ENCODE results near the gene BRI3BP. TPM values are rescaled to one million over a fixed set of nuclear protein-coding genes. Genes with fewer than 3 reads are reported as not detected.
"Not testable (repeated sequence)": the region's sequence is repeated elsewhere in the genome, so short reads cannot be mapped to it uniquely, and the experiment has no call there.

The BRI3BP gene
- total and polyA plus RNA-seq, 2 experiments from 2014 or later, result 6.1 to 14.6 TPM

DNA sequence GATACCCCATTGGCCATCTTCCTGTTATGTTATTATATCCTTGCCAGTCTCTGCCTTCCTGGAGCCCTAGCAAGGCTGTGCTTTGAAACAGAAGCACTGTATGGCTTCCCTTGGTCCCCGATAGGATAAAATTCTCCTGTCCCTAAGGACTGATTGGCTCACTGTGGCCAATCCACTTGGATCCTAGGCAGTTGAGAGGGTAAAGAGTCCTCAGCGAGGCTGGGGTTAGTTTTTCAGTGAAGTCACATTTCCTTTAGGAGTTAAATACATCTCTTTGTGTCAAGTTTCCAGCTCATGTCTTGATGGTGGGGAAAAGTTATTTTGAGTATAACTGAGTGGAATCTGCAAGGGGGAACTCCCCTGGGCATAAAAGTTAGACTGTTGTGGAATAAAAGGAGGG, 79.1 kb downstream of the BRI3BP start:
- Histone ChIP-seq H3K36me3 (replicated peaks; ENCODE audit: insufficient read depth, low read depth) (no peaks in the 10 kb centered on the region), H3K4me1 (ENCODE audit: insufficient read depth) (no peaks in the 10 kb centered on the region), H3K4me2 (no peak overlapping the region), H3K9me3 (ENCODE audit: low read depth) (no peaks in the 10 kb centered on the region), H4K20me1 (ENCODE audit: insufficient read depth, poor library complexity, severe bottlenecking) (peaks cover 5% of the 10 kb centered on the region), H3K79me2 (peaks cover 21% of the 10 kb centered on the region), H3K4me3 (no peak overlapping the region), H3K27ac (no peak overlapping the region), H3K27me3 (no peaks in the 10 kb centered on the region), H3K9me2 (replicated peaks; ENCODE audit: insufficient read depth) (no peaks in the 10 kb centered on the region), H2AFZ (no peak overlapping the region)
- no peak for DNase-seq (ENCODE audit: low spot score)
- TF ChIP-seq EZH2phosphoT487 (IDR thresholded peaks at IDR 0.05; ENCODE audit: low read depth, severe bottlenecking, unreplicated experiment) (no peak), EZH2 (IDR thresholded peaks at IDR 0.05; ENCODE audit: borderline replicate concordance) (no peak)
- TF ChIP-seq, protein P1, sequence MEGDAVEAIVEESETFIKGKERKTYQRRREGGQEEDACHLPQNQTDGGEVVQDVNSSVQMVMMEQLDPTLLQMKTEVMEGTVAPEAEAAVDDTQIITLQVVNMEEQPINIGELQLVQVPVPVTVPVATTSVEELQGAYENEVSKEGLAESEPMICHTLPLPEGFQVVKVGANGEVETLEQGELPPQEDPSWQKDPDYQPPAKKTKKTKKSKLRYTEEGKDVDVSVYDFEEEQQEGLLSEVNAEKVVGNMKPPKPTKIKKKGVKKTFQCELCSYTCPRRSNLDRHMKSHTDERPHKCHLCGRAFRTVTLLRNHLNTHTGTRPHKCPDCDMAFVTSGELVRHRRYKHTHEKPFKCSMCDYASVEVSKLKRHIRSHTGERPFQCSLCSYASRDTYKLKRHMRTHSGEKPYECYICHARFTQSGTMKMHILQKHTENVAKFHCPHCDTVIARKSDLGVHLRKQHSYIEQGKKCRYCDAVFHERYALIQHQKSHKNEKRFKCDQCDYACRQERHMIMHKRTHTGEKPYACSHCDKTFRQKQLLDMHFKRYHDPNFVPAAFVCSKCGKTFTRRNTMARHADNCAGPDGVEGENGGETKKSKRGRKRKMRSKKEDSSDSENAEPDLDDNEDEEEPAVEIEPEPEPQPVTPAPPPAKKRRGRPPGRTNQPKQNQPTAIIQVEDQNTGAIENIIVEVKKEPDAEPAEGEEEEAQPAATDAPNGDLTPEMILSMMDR (IDR thresholded peaks at IDR 0.05; ENCODE audit: poor library complexity), result no peak
- WGBS (ENCODE audit: low lambda C conversion rate, missing lambda C conversion rate), result 88% methylated on average over 2 of the region's 2 CpGs

GRCh38 chr12:125074294-125074693, 80.8 kb downstream of the BRI3BP start:
- H3K4me1 ChIP-seq (ENCODE audit: insufficient read depth); H3K4me3 ChIP-seq; DNase-seq (ENCODE audit: low spot score); H3K27me3 ChIP-seq; H3K79me2 ChIP-seq; H3K36me3 ChIP-seq (replicated peaks; ENCODE audit: insufficient read depth, low read depth); H3K9me2 ChIP-seq (replicated peaks; ENCODE audit: insufficient read depth); H2AFZ ChIP-seq; H3K9me3 ChIP-seq (ENCODE audit: low read depth); H4K20me1 ChIP-seq (ENCODE audit: insufficient read depth, poor library complexity, severe bottlenecking); H3K27ac ChIP-seq; H3K4me2 ChIP-seq: not testable (repeated sequence)
- 96% methylated on average over 2 of the region's 2 CpGs for WGBS (ENCODE audit: low lambda C conversion rate, missing lambda C conversion rate)

GRCh38 chr12:125076103-125076502, 82.7 kb downstream of the BRI3BP start:
- H3K79me2 ChIP-seq, result no peaks in the 10 kb centered on the region
- H4K20me1 ChIP-seq (ENCODE audit: insufficient read depth, poor library complexity, severe bottlenecking), result no peaks in the 10 kb centered on the region
- no peak overlapping the region for H3K27ac ChIP-seq
- 95% methylated on average over 6 of the region's 6 CpGs for WGBS (ENCODE audit: low lambda C conversion rate, missing lambda C conversion rate)
- no peaks in the 10 kb centered on the region for H3K27me3 ChIP-seq
- no peak overlapping the region for H3K4me2 ChIP-seq
- DNase-seq (ENCODE audit: low spot score), result no peak
- H3K4me3 ChIP-seq, result no peak overlapping the region
- no peaks in the 10 kb centered on the region for H3K4me1 ChIP-seq (ENCODE audit: insufficient read depth)
- no peaks in the 10 kb centered on the region for H3K9me2 ChIP-seq (replicated peaks; ENCODE audit: insufficient read depth)
- H3K9me3 ChIP-seq (ENCODE audit: low read depth), result no peaks in the 10 kb centered on the region
- no peaks in the 10 kb centered on the region for H3K36me3 ChIP-seq (replicated peaks; ENCODE audit: insufficient read depth, low read depth)
- H2AFZ ChIP-seq, result no peak overlapping the region
- TF ChIP-seq EZH2phosphoT487 (IDR thresholded peaks at IDR 0.05; ENCODE audit: low read depth, severe bottlenecking, unreplicated experiment) (no peak), EZH2 (IDR thresholded peaks at IDR 0.05; ENCODE audit: borderline replicate concordance) (no peak)
- TF ChIP-seq, protein P1 (IDR thresholded peaks at IDR 0.05; ENCODE audit: poor library complexity), result no peak

DNA sequence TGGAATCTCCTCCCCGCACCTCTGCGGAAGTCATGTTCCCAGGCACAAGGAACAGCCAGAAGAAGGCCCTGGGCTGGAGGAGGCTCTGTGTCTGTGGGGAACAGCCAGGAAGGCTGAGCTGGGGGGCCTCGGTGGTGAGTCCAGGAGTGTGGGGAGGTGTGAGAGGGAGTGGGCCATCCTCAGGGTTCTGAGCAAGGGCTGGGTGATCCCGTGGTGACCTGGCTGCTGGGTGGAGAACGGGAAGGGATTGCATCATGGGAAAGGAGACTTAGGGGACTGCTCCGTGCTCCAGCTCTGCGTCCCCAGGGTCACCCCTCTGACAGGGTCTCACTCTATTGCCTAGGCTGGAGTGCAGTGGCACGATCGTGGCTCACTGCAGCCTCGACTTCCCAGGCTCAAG, 85.6 kb downstream of the BRI3BP start:
- no peaks in the 10 kb centered on the region for H3K27me3 ChIP-seq
- H3K9me3 ChIP-seq (ENCODE audit: low read depth), result no peaks in the 10 kb centered on the region
- no peak overlapping the region for H3K4me3 ChIP-seq
- H3K36me3 ChIP-seq (replicated peaks; ENCODE audit: insufficient read depth, low read depth), result no peaks in the 10 kb centered on the region
- no peak for DNase-seq (ENCODE audit: low spot score)
- H4K20me1 ChIP-seq (ENCODE audit: insufficient read depth, poor library complexity, severe bottlenecking), result no peaks in the 10 kb centered on the region
- H2AFZ ChIP-seq, result no peak overlapping the region
- H3K4me2 ChIP-seq, result no peak overlapping the region
- H3K9me2 ChIP-seq (replicated peaks; ENCODE audit: insufficient read depth), result no peaks in the 10 kb centered on the region
- H3K27ac ChIP-seq, result peak overlapping the region; percentile 81
- WGBS (ENCODE audit: low lambda C conversion rate, missing lambda C conversion rate), result 97% methylated on average over 10 of the region's 10 CpGs
- no peak for TF ChIP-seq EZH2 (IDR thresholded peaks at IDR 0.05; ENCODE audit: borderline replicate concordance)
- TF ChIP-seq, protein P1 (IDR thresholded peaks at IDR 0.05; ENCODE audit: poor library complexity), result no peak
- no peak for TF ChIP-seq EZH2phosphoT487 (IDR thresholded peaks at IDR 0.05; ENCODE audit: low read depth, severe bottlenecking, unreplicated experiment)
- H3K79me2 ChIP-seq, result no peaks in the 10 kb centered on the region
- no peaks in the 10 kb centered on the region for H3K4me1 ChIP-seq (ENCODE audit: insufficient read depth)
